ENCODE results near the gene ARHGEF2. TPM values are rescaled to one million over a fixed set of nuclear protein-coding genes. Genes with fewer than 3 reads are reported as not detected.
A peak's percentile ranks its signal among the peaks of the same experiment; 100 is the strongest.

ARHGEF2 gene
- polyA plus RNA-seq, 3 donors, result 75.4 to 82.0 (median 77.6) TPM

DNA sequence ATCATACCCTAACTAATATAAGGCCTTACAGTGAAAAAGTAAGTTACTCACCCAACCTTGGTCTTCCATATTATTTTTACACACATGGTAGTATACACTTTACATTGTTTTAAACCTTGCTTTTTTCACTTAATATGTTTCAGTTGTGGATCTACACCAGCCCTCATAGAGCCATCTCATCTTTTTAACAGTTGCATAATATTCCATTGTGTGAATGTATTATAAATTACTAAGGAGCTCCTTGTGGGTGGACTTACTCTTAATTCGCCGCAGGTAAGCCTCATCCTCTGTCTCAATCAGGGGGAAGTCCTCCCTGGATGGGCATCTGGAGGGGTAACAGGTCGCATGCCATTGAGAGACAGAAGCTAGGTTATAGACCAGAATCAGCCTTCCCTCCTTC is 23.7 kb downstream of the ARHGEF2 start:
- DNase-seq (ENCODE audit: extremely low read depth in 1 of 11, low read depth in 9 of 11, low spot score in 4 of 11), result no peak

DNA sequence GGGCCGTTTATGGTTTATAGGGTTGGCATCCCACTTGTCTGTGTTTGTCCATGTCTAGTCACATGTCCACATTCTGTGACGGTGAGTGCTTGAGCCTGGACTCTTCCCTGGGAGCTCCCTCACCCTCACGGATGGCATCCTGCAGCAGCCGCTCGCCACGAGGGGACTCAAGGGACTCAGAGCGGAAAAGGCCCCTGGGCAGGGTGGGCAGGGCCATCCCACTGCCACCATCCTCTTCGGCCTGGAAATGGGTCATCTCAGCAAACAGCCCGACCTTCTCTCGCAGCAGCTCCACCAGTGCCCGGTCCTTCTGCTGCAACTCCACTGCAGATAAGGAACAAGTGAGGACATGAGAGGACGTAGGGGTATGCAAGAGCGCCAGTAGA is 25.8 kb downstream of the ARHGEF2 start:
- no peak for DNase-seq (ENCODE audit: extremely low read depth in 1 of 11, low read depth in 9 of 11, low spot score in 4 of 11)

DNA sequence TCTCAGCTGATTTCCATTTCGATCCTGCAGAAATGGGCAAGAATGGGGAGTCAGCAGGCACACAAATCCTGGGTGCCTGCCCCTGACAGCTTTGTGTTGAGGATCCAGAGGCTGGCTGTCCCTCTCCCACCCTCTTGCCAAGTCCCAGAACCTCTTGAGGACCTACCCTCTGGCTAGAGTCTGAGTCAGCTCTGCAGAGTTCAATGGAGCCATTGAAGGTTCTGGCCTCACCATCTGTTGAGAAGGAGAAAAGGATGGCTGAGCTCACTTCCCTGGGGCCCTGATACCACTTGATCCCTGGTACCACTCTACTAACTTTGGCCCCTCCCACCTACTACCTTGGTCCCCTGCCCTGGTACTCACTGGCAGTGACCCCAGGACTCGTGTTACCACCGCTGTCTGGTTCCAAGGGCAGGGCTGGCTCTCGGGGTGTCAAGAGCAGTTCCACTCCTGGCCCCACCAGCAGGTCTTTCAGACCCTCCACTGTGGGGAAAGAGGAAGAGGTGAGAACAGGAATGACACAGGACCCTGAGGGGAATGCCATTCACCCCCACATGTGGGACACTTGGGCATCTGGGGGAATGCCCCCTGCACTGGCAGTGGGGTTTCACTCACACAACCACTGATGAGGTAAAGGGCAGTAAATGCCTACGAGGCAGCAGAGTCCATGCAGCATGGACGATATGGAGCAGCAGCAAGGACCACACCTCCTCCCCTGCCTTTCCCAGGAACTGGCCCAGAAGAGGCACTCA is 26.4 kb downstream of the ARHGEF2 start:
- no peak for DNase-seq (ENCODE audit: extremely low read depth in 1 of 11, low read depth in 9 of 11, low spot score in 4 of 11)

DNA sequence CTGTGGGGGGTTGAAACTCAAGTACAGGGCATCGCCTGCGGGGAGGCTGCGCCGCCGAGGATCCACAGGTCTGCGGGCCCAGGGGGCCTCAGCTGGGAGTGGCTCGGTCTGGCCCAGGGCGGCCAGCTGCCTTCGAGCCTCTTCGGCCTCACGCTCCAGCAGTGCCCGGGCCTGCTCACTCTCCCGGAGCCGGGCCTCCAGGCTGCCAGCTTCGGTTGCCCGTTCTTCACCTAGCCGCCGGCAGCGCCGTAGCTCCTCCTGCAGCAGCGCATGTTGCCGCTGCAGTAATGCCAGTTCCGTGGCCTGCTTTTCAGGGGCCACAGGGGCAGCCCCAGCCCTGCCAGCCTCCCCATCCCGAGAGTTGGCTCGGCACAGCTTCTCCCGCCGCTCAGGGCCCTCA is 27.5 kb downstream of the ARHGEF2 start:
- DNase-seq (ENCODE audit: extremely low read depth in 1 of 11, low read depth in 9 of 11, low spot score in 4 of 11), result no peak

DNA sequence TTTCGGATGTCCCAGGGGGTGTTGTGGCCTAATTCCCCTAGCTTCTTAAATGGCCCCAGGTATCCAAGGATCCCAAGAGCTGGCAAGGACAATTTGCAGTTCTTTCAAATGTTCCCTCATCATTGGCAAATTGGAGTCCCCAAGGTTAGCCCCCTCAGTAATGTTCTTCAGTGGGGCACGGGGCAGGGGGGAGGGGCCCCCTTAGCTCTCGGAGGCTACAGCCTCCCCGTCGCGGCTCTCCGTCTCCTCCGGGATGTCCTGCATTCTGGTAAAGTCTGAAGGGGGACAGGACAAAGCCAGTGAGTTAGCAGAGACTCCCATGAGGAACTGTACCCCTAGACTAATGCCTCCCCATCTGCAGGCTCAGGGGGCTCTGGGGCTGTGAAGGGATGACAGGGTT is 30.6 kb downstream of the ARHGEF2 start:
- no peak for DNase-seq (ENCODE audit: extremely low read depth in 1 of 11, low read depth in 9 of 11, low spot score in 4 of 11)

DNA sequence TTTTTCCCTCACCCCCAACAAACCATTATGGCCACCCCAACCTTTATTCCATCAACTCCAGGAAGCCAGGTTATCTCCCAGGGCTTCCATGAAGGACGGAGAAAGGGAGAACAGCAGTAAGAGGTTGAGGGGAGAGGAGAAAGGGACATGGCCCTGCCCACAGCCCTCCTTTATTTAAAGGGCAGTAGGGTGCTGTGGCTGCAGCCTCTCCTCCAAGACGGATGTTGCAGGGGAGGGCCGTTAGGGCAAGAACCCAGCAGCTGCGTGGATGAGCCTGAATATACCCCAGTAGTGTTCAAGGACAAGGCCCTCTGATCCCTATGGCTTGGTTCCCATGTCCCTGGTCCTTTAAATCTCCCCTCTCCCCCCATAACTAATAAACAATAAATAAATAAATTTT is 31.1 kb downstream of the ARHGEF2 start:
- DNase-seq (ENCODE audit: extremely low read depth in 1 of 11, low read depth in 9 of 11, low spot score in 4 of 11), result no peak

DNA sequence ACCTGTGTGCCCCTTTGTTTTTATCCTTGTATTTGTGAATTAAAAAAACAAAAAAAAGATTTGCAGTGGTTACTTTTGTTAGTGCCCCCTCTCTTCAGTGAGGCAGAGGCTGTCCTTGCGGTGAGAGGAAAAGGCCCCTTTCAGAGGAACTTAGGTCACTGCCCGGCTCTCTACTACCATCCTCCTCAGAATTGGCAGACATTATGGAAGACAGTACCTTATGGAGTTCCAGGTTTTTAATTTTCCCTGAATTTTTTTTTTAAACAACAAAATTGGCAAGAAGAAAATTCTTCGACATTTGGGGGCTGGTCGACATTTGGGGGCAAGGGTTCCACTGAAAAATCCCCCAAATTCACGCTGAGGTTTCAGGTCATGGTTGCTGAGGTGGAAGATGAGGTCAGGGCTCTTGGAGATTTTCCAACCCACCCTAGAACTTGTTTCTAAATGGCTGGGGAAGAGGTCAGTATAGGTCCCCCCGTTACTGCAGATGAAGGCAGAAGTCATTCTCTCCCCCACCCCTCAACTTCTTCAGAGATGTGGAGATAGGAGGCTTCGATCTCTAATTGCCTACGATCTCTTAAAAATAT is 31.6 kb downstream of the ARHGEF2 start:
- no peak for DNase-seq (ENCODE audit: extremely low read depth in 1 of 11, low read depth in 9 of 11, low spot score in 4 of 11)

DNA sequence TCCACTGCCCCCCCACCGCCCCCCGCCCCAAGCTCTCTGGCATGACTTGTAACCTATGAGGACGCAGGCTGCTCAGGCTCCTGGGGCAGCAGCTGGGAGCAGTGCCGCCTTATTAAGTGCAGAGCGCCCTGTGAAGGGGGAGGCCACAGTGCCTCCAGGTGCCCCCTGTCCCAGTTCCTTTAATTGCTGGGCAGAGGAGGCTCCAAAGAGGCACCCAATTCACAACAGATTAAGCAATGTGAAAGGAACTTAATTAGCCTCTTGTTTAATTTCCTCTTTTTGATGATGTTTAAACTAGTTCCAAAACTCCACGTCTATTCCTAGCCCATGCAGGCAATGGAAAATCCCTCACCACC is 33.9 kb downstream of the ARHGEF2 start:
- DNase-seq (ENCODE audit: extremely low read depth in 1 of 11, low read depth in 9 of 11, low spot score in 4 of 11), result no peak

DNA sequence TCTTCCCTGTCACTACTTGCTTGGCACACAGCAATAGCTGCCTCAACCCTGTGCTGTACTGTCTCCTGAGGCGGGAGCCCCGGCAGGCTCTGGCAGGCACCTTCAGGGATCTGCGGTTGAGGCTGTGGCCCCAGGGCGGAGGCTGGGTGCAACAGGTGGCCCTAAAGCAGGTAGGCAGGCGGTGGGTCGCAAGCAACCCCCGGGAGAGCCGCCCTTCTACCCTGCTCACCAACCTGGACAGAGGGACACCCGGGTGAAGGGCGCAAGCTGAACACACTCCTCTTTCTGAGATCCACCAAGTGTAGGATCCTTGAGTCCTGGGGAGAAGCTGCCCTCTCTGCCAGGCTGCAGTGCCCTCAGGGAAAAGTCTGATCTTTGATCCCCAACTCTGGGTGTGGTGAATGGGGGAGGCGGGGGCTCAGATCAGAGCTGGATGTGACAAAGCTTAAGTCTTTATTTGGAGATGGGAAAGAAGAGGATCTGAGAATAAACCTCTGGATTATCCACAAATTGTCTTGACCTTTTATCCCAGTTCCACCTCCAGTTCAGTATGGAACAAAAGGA is 35.7 kb downstream of the ARHGEF2 start:
- no peak for DNase-seq (ENCODE audit: extremely low read depth in 1 of 11, low read depth in 9 of 11, low spot score in 4 of 11)

DNA sequence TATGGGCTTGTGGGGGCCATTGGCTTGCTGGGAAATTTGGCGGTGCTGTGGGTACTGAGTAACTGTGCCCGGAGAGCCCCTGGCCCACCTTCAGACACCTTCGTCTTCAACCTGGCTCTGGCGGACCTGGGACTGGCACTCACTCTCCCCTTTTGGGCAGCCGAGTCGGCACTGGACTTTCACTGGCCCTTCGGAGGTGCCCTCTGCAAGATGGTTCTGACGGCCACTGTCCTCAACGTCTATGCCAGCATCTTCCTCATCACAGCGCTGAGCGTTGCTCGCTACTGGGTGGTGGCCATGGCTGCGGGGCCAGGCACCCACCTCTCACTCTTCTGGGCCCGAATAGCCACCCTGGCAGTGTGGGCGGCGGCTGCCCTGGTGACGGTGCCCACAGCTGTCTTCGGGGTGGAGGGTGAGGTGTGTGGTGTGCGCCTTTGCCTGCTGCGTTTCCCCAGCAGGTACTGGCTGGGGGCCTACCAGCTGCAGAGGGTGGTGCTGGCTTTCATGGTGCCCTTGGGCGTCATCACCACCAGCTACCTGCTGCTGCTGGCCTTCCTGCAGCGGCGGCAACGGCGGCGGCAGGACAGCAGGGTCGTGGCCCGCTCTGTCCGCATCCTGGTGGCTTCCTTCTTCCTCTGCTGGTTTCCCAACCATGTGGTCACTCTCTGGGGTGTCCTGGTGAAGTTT is 36.4 kb downstream of the ARHGEF2 start:
- no peak for DNase-seq (ENCODE audit: extremely low read depth in 1 of 11, low read depth in 9 of 11, low spot score in 4 of 11)

DNA sequence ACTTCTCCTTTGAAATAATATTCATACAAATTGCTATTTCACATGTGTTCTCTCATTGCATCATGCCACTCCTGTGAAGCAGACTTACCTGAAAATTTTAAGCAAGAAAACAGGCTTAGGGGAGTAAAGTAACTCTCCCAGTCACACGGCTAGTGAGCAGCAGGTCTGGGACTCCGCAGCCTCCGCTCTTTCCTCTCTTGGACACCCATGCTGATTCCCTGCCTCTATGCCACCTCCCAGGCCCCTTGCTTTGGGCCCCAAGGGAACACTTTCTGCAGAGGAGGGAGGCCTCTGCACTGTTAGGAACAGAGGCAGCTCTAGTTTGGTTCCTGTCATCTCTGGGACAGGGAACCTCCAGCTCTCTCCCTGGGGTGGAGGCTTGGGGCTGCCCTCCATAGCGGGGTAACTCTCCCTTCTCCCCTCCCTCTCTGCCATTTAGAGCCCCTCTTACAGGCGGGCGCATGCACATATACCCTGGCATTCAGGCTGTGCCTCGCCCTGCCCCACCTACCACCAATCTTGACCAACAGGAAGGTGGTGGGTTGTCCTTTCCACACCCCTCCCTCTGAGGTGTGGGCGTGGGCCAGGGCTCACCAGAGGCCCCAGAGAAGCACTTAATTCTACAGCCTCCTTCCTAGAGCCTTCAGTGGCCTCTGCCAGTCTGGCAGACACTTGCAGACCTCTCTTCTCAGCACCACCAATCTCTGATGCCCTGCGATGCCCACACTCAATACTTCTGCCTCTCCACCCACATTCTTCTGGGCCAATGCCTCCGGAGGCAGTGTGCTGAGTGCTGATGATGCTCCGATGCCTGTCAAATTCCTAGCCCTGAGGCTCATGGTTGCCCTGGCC is 37.1 kb downstream of the ARHGEF2 start, which contains the start of gene RXFP4:
TSS of gene RXFP4 (plus strand) at position 646 of the 852 bp plus-strand sequence. CDS start at position 718, 72 bp downstream.
- no peak for DNase-seq (ENCODE audit: extremely low read depth in 1 of 11, low read depth in 9 of 11, low spot score in 4 of 11)

DNA sequence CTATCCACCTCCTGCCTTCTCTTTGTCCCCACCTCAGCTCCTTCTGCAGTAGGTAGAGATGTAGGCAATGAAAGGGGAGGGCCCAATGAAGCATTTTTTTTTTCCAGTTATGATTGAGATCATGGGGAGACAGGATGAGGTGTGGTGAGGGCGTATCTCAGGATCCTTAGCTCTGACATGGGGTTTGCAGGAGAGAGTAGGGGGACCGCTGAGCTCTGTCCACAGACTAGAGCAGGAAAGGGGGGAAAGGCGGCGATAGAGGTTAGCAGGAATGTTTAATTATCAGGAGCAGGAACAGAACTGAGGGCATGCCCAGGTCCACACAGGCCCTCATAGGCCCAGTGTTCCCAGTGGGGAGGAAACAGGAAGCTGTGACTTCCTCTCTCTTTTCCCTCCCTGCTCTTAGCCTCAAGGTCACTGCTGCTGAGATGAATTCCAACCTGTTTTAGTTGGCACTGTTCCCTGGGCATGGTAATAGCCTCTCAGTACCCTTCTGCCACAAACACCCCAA is 37.8 kb downstream of the ARHGEF2 start:
- DNase-seq (ENCODE audit: extremely low read depth in 1 of 11, low read depth in 9 of 11, low spot score in 4 of 11), result peak in 3 of 11 donors; percentile 60 to 62 (median 61)

DNA sequence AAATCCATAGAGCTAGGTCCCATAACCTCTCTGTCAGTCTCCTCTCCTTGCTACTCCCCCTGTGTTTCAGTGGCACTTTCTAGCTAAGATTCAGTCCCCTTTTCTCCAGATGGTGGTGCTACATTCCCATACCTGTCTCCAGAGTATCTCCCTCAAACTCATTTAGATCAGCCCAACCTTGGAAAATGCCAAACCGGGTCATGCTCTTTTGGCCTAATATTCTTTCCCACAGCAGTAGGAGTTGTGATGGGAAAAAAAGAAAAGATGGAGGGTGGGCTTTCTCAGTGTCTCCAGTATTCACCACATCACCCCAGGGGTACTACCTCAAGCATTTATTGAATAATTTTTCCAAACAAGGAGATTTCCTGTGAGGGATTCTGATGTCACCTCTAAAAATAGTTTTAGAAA is 40.1 kb downstream of the ARHGEF2 start:
- DNase-seq (ENCODE audit: extremely low read depth in 1 of 11, low read depth in 9 of 11, low spot score in 4 of 11), result peak in 5 of 11 donors; percentile 59 to 73 (median 62)

DNA sequence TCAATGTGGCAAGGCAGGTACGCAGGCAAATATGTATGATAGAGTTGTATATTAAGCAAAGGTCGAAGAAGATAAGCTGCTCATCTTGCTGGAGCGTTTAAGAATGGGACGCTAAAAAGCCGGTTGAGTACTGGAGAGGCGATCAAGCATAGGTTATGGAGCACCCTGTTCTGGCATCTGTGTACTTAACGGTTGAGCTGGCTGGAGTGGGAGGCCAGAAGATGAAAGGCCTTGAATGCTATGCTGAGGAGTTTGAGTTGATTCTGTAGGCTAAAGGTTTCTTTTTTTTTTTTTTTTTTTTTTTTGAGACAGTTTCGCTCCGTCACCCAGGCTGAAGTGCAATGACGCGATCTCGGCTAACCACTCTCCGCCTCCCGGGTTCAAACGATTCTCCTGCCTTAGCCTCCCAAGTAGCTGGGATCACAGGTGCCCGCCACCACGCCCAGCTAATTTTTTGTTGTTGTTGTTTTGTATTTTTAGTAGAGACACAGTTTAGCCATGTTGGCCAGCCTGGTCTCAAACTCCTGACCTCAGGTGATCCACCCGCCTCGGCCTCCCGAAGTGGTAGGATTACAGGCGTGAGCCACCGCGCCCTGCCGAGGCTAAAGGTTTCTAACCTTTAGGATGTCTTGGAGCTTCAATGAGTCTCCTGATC is 43.3 kb downstream of the ARHGEF2 start:
- no peak for DNase-seq (ENCODE audit: extremely low read depth in 1 of 11, low read depth in 9 of 11, low spot score in 4 of 11)

DNA sequence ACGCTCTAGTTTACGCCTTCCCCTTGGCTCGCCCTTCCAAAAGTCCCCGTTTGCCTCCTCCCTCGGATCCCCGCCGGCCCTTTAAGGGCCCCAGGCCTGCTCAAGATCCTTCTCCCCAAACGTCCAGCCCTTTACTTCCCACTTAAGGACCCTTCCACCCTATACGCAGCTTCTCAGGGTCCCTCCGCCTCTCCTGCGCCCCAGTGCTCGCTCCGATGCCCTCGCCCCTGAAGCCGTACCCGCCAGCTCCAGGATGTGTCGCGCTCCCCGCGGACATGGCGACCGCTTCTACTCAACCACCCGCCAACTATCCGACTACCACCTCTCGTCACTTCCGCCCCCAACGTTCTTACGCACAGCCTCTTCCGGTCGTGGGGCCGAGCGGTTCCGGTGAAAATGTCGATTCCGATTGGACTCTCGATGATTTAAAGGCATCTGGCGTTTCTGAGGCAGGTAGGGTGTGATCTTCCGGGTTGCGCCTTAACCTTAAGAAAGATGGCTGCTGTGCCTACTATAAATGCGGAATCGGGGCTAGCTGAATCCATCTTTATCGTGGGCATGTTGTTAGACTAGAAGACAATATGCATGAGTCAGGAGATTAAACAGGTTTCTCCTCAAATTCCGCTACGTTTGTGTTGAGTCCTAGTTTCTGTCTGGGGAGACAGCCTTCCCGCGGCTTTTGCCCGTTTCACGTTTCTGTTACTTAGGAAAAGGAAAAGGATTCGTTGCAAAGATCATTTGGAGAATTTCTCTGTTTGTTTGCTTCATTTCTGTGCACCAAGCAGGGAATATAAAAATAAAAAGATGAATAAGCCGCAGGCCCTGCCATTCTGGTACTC is 44.0 kb downstream of the ARHGEF2 start, which contains the start of gene KHDC4:
TSS of gene KHDC4 (minus strand) at position 317 of the 839 bp plus-strand sequence. CDS start at position 277, 40 bp downstream.
- peak; percentile 97 to 99 (median 99) for DNase-seq (ENCODE audit: extremely low read depth in 1 of 11, low read depth in 9 of 11, low spot score in 4 of 11)

DNA sequence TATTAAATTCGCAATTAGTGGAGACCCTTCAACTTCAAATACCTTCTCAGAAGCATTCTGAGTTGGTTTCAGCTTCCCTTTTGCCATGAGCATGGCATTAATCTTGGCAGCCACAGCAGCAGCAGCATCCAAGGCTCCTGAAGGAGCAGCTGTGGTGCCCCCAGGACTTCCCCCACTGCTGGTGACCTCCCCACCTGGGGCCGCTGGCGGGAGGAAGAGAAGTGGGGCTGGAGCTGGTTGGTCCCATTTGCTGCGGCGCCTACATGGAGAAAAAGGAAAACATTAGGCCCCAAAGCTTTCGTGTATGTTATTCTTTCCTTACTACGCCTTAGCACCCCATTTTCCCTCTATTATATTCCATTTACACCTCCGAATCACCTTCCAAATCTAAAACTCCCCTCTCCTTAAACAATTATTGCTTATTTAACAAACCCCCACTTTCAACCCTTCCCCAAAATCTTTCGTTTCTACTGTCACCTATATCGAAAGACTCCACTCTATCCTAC is 44.7 kb downstream of the ARHGEF2 start:
- DNase-seq (ENCODE audit: extremely low read depth in 1 of 11, low read depth in 9 of 11, low spot score in 4 of 11), result no peak

DNA sequence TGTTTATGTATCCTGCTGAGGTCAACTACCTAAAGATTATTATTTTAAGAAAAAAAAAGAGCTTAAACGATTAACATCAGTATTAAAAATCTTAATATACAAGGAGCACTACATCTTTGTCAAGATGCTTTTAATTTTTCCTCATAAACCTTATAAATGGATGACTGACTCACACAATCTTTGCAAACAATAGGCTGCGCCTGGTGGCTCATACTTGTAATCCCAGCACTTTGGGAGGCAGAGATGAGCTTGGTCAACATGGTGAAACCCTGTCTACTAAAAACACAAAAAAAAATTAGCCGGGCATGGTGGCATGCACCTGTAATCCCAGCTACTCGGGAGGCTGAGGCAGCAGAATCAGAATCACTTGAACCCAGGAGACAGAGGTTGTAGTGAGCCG is 45.9 kb downstream of the ARHGEF2 start:
- DNase-seq (ENCODE audit: extremely low read depth in 1 of 11, low read depth in 9 of 11, low spot score in 4 of 11), result no peak
